Colonic mucosa (tissue), 4 donors: ENCODE results near the gene ZNF569. TPM values are rescaled to one million over a fixed set of nuclear protein-coding genes. Genes with fewer than 3 reads are reported as not detected.

Experiments used
- DNase-seq: peaks from one replicate; pipeline ENCODE4 v3.0.0-alpha.2; 2020
- H3K27ac ChIP-seq: fragments of 200-600 bp; one replicate; pipeline ENCODE4 v1.8.0; 2021
- H3K27me3 ChIP-seq: fragments of 200-600 bp; one replicate; pipeline ENCODE4 v1.8.0; 2021
- H3K36me3 ChIP-seq: fragments of 200-600 bp; one replicate; pipeline ENCODE4 v1.8.0; 2021
- H3K4me1 ChIP-seq: fragments of 200-600 bp; one replicate; pipeline ENCODE4 v1.8.0; 2021; ENCODE audit warnings: mild to moderate bottlenecking
- H3K4me3 ChIP-seq: fragments of 200-600 bp; one replicate; pipeline ENCODE4 v1.8.0; 2021
- H3K9ac ChIP-seq, 2 donors: one replicate each; pipeline ENCODE4 v1.7.0; 2013; ENCODE audit warnings: control low read depth in 2 of 2, low read depth in 2 of 2, low read length in 2 of 2
- H3K9me3 ChIP-seq: fragments of 200-600 bp; one replicate; pipeline ENCODE4 v1.8.0; 2021
- CTCF ChIP-seq: fragments of 200-600 bp; IDR thresholded peaks from one replicate; pipeline ENCODE4 v1.8.0; 2022; ENCODE audit warnings: antibody characterized with exemption, mild to moderate bottlenecking
- intact Hi-C: fragments of 100-400 bp; cut with DNase I; formaldehyde crosslinking; loops from one replicate; pipeline ENCODE4 v1.14.1; 2022
- total RNA-seq, 2 donors: library from RNA; stranded (reverse); fragmentation: NEBNext Ultra II Directional in 1 of 2; extraction: Animal tissue kit (Norgen Biotek cat#: 25700) in 1 of 2; gene quantifications; one replicate each; pipeline ENCODE4 v1.2.1, GENCODE V29; 2021
- donor health status: healthy.
- donor health status: DM: no; HTN: no; CAD: no.
- donor health status: DM: no; HTN: no; CAD: no.

Gene ZNF569
- 1 to 10 TPM; 1.1 to 1.4 TPM for total RNA-seq

GRCh38 chr19:37466798-37467607 lies at the start of gene ZNF569:
TSS of gene ZNF569 (minus strand) at chr19:37467444. CDS start at chr19:37444921, 22,523 bp downstream.
- intact Hi-C loops = no loop called here
- no peak for TF ChIP-seq CTCF
- H3K4me1 ChIP-seq = peaks cover 7% of the 10 kb centered on the region
- H3K4me3 ChIP-seq = peak within 1 kb of the TSS; percentile 93
- no peaks in the 10 kb centered on the region for H3K9me3 ChIP-seq
- peak; percentile 93 for DNase-seq
- H3K27ac ChIP-seq = peak within 1 kb of the TSS; percentile 87
- no peaks in the 10 kb centered on the region for H3K27me3 ChIP-seq
- no peaks in the 10 kb centered on the region for H3K36me3 ChIP-seq
- H3K9ac ChIP-seq = peak within 1 kb of the TSS; percentile 85 to 91

- H3K27me3 ChIP-seq = no peaks in the 10 kb centered on the region
- TF ChIP-seq CTCF = no peak
Measured at GRCh38 chr19:37513397-37513796, 46.2 kb upstream of the ZNF569 start.

GRCh38 chr19:37511821-37512220 lies 44.6 kb upstream of the ZNF569 start:
- no peaks in the 10 kb centered on the region for H3K27me3 ChIP-seq
- intact Hi-C loops = no loop called here
- H3K9me3 ChIP-seq = no peaks in the 10 kb centered on the region
- no peak overlapping the region for H3K9ac ChIP-seq
- DNase-seq = no peak
- H3K36me3 ChIP-seq = no peaks in the 10 kb centered on the region
- H3K4me1 ChIP-seq = no peaks in the 10 kb centered on the region
- no peak for TF ChIP-seq CTCF
- H3K4me3 ChIP-seq = no peak overlapping the region
- H3K27ac ChIP-seq = no peak overlapping the region

More at GRCh38 chr19:37513397-37513796, 46.2 kb upstream of the ZNF569 start:
- Histone ChIP-seq H3K9me3 (no peaks in the 10 kb centered on the region), H3K4me1 (no peaks in the 10 kb centered on the region), H3K36me3 (no peaks in the 10 kb centered on the region), H3K4me3 (no peak overlapping the region), H3K27ac (no peak overlapping the region), H3K9ac (no peak overlapping the region)
- no peak for DNase-seq
- intact Hi-C loops = no loop called here

GRCh38 chr19:37511186-37511585 lies 43.9 kb upstream of the ZNF569 start:
- DNase-seq = no peak
- H3K27me3 ChIP-seq = no peaks in the 10 kb centered on the region
- H3K9ac ChIP-seq = no peak overlapping the region
- H3K4me1 ChIP-seq = no peaks in the 10 kb centered on the region
- intact Hi-C loops = no loop called here
- no peak overlapping the region for H3K27ac ChIP-seq
- no peak for TF ChIP-seq CTCF
- no peak overlapping the region for H3K4me3 ChIP-seq
- H3K36me3 ChIP-seq = no peaks in the 10 kb centered on the region
- no peaks in the 10 kb centered on the region for H3K9me3 ChIP-seq

GRCh38 chr19:37507167-37507464 lies 39.9 kb upstream of the ZNF569 start:
- Histone ChIP-seq H3K4me1 (no peaks in the 10 kb centered on the region), H3K4me3 (peak overlapping the region; percentile 64), H3K36me3 (no peaks in the 10 kb centered on the region), H3K27ac (peak overlapping the region; percentile 82), H3K27me3 (no peaks in the 10 kb centered on the region), H3K9ac (peak overlapping the region; percentile 44 to 88), H3K9me3 (no peaks in the 10 kb centered on the region)
- intact Hi-C loops = no loop called here
- TF ChIP-seq CTCF = no peak
- DNase-seq = no peak
